Astrocyte (in vitro differentiated cells and primary cell): Measurements from ENCODE around the gene TJAP1. TPM values are rescaled to one million over a fixed set of nuclear protein-coding genes. Genes with fewer than 3 reads are reported as not detected.

Experiments used
- DNase-seq: peaks from one replicate; pipeline ENCODE4 v3.0.0-alpha.2; 2010; ENCODE audit warnings: low read depth
- FAIRE-seq: peaks from 2 replicates; lab custom pipeline; 2011; peaks lifted over from hg19 to GRCh38; lab: Jason Lieb, UNC
- H2AFZ ChIP-seq: 2 replicates; pipeline ENCODE4 v1.6.0; 2012; ENCODE audit warnings: low read depth, low read length, inconsistent platforms
- H3K27ac ChIP-seq: 2 replicates; pipeline ENCODE4 v1.5.1; 2011; ENCODE audit warnings: low read depth, low read length, inconsistent platforms
- H3K27me3 ChIP-seq: 2 replicates; pipeline ENCODE4 v1.6.0; 2011; ENCODE audit warnings: low read length, inconsistent platforms; ENCODE audit not compliant: insufficient read depth
- H3K36me3 ChIP-seq: 2 replicates; pipeline ENCODE4 v1.5.1; 2011; ENCODE audit warnings: low read length, inconsistent platforms; ENCODE audit not compliant: insufficient read depth
- H3K4me1 ChIP-seq: 2 replicates; pipeline ENCODE4 v1.5.1; 2011; ENCODE audit warnings: low read length, inconsistent platforms; ENCODE audit not compliant: insufficient read depth
- H3K4me2 ChIP-seq: 2 replicates; pipeline ENCODE4 v1.6.0; 2012; ENCODE audit warnings: low read length, inconsistent platforms
- H3K4me3 ChIP-seq: 2 replicates; pipeline ENCODE4 v1.5.1; 2011; ENCODE audit warnings: low read depth, mild to moderate bottlenecking, low read length, inconsistent platforms; ENCODE audit not compliant: insufficient read depth
- H3K79me2 ChIP-seq: 2 replicates; pipeline ENCODE4 v1.6.0; 2012; ENCODE audit warnings: mild to moderate bottlenecking, low read length, inconsistent platforms; ENCODE audit not compliant: insufficient read depth
- H3K9ac ChIP-seq: 2 replicates; pipeline ENCODE4 v1.6.0; 2012; ENCODE audit warnings: mild to moderate bottlenecking, low read length, inconsistent platforms
- H3K9me3 ChIP-seq: 2 replicates; pipeline ENCODE4 v1.5.1; 2012; ENCODE audit warnings: low read depth, mild to moderate bottlenecking, low read length, inconsistent platforms; ENCODE audit not compliant: insufficient read depth
- H4K20me1 ChIP-seq: 2 replicates; pipeline ENCODE4 v1.6.0; 2012; ENCODE audit warnings: low read length, inconsistent platforms; ENCODE audit not compliant: insufficient read depth
- H3K27ac Mint-ChIP-seq: one replicate; pipeline ENCODE4 v1.8.0; 2021; ENCODE audit warnings: mild to moderate bottlenecking, mixed read lengths; ENCODE audit not compliant: unreplicated experiment
- H3K27me3 Mint-ChIP-seq: one replicate; pipeline ENCODE4 v1.8.0; 2021; ENCODE audit warnings: low read depth, mixed read lengths; ENCODE audit not compliant: unreplicated experiment
- H3K36me3 Mint-ChIP-seq: one replicate; pipeline ENCODE4 v1.8.0; 2021; ENCODE audit warnings: low read depth, mixed read lengths; ENCODE audit not compliant: unreplicated experiment
- H3K4me1 Mint-ChIP-seq: one replicate; pipeline ENCODE4 v1.8.0; 2021; ENCODE audit warnings: low read depth, mixed read lengths; ENCODE audit not compliant: unreplicated experiment
- H3K4me3 Mint-ChIP-seq: one replicate; pipeline ENCODE4 v1.8.0; 2021; ENCODE audit warnings: mild to moderate bottlenecking, moderate library complexity, mixed read lengths; ENCODE audit not compliant: unreplicated experiment
- H3K9me3 Mint-ChIP-seq: one replicate; pipeline ENCODE4 v1.8.0; 2021; ENCODE audit warnings: mild to moderate bottlenecking, mixed read lengths; ENCODE audit not compliant: unreplicated experiment
- EZH2 ChIP-seq: IDR thresholded peaks from 2 replicates; pipeline ENCODE4 v1.6.1; 2012; ENCODE audit warnings: mild to moderate bottlenecking, low read length, inconsistent platforms; ENCODE audit not compliant: insufficient read depth
- total RNA-seq: library from RNA; stranded (reverse); gene quantifications from 2 replicates; pipeline ENCODE4 v1.2.1, GENCODE V29; 2021
- TF ChIP-seq, protein P1 (sequence below): IDR thresholded peaks from 2 replicates; pipeline ENCODE4 v1.5.1; 2011; ENCODE audit warnings: low read depth, mild to moderate bottlenecking, inconsistent platforms, low read length, moderate library complexity; ENCODE audit not compliant: insufficient read depth

TJAP1 gene
- total RNA-seq, 1 donor from 2014 or later: 26.6 TPM

DNA sequence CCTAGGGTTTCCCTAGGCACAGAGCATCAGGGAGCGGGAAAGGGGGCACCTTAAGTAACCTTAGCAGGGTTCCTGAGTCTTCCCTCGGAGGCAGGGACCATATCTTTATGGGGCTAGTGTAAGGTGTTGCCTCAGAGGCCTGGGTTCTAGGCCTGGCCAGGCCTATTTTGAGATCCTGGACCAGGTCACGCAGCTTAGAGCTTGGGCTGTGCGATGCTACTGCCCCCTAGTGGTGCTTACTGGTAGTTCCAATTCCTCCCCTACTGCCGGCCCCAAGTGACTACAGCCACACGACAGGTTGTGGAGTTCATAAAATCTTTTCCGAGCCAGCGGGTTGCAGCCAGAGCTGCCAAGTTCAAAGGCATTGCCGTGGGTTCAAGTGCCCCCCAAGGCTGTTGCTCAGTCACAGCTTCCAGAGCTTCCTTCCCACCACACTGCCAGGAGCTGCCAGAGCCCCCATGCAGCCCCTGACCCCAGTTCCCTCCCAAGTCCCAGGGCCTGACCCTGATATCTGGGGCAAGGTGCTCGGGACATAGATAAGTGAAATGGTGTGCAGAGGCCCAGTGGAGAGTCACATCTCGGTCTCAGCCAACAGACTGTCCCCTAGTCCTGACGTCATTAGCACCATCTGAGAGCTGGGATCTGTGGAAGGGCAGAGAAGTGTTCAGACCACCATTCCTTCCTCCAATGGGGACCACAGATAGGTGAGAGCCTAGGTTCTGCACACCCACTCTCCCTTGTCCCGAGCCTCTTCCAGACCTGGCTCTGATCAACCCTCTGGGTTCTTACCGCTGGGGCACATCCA, 29.5 kb downstream of the TJAP1 start:
- Histone ChIP-seq H4K20me1 (peaks cover 23% of the 10 kb centered on the region), H3K36me3 (peaks cover 13% of the 10 kb centered on the region), H2AFZ (no peak overlapping the region), H3K79me2 (no peaks in the 10 kb centered on the region), H3K27me3 (no peaks in the 10 kb centered on the region), H3K9ac (no peak overlapping the region), H3K27ac (no peak overlapping the region), H3K9me3 (no peaks in the 10 kb centered on the region), H3K4me1 (peaks cover 11% of the 10 kb centered on the region), H3K4me3 (no peak overlapping the region), H3K4me2 (no peak overlapping the region)
- Mint-ChIP-seq H3K9me3 (no peaks in the 10 kb centered on the region), H3K4me1 (no peaks in the 10 kb centered on the region), H3K27me3 (peaks cover 19% of the 10 kb centered on the region), H3K27ac (no peak overlapping the region), H3K36me3 (peaks cover 24% of the 10 kb centered on the region), H3K4me3 (no peak overlapping the region)
- DNase-seq: peak; percentile 44
- no peak for TF ChIP-seq EZH2
- TF ChIP-seq, protein P1, sequence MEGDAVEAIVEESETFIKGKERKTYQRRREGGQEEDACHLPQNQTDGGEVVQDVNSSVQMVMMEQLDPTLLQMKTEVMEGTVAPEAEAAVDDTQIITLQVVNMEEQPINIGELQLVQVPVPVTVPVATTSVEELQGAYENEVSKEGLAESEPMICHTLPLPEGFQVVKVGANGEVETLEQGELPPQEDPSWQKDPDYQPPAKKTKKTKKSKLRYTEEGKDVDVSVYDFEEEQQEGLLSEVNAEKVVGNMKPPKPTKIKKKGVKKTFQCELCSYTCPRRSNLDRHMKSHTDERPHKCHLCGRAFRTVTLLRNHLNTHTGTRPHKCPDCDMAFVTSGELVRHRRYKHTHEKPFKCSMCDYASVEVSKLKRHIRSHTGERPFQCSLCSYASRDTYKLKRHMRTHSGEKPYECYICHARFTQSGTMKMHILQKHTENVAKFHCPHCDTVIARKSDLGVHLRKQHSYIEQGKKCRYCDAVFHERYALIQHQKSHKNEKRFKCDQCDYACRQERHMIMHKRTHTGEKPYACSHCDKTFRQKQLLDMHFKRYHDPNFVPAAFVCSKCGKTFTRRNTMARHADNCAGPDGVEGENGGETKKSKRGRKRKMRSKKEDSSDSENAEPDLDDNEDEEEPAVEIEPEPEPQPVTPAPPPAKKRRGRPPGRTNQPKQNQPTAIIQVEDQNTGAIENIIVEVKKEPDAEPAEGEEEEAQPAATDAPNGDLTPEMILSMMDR: peak; percentile 91
- FAIRE-seq: no peak

DNA sequence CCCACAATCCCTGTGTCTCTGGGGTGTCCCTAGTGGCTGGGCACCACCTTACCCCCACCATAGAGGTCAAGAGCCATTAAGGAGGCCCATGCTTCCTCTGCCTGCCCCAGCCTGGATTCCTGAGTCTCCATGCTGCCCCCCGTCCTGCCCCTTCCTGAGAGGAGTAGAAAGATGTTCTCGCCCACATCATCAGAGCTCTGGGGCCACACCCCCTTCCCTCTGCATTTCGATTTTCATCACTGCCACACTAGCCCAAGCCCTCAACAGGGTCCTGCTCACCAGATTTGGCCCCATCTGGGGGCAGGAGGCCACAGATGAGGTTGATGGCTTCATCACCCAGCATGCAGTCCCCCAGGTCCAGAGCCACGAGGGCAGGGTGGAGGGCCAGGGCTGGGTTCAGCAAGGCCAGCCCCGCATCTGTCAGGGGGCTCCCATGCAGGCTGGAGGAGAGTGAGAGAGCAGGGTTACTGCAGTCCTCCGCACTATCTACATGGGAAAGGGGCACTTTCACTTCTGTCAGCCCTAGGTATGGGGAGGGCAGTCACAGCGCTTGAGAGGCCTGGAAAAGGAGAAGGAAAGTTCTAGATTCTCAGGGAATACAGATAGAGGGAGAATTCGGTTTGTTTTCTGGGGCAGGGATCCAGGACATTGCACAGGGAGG, 31.2 kb downstream of the TJAP1 start:
- no peak overlapping the region for H3K4me3 ChIP-seq
- peaks cover 19% of the 10 kb centered on the region for H3K27me3 Mint-ChIP-seq
- H3K4me2 ChIP-seq: no peak overlapping the region

More for the DNA sequence above, 31.2 kb downstream of the TJAP1 start:
- no peak overlapping the region for H3K27ac ChIP-seq
- no peak overlapping the region for H2AFZ ChIP-seq
- TF ChIP-seq, protein P1: no peak
- no peak for TF ChIP-seq EZH2
- H3K27ac Mint-ChIP-seq: no peak overlapping the region
- H4K20me1 ChIP-seq: peaks cover 38% of the 10 kb centered on the region
- H3K36me3 ChIP-seq: peaks cover 16% of the 10 kb centered on the region
- H3K4me1 Mint-ChIP-seq: no peaks in the 10 kb centered on the region
- DNase-seq (no peak), FAIRE-seq (no peak)
- peaks cover 11% of the 10 kb centered on the region for H3K4me1 ChIP-seq
- no peak overlapping the region for H3K9ac ChIP-seq
- no peaks in the 10 kb centered on the region for H3K9me3 ChIP-seq
- peaks cover 14% of the 10 kb centered on the region for H3K36me3 Mint-ChIP-seq
- peaks cover 4% of the 10 kb centered on the region for H3K79me2 ChIP-seq
- H3K4me3 Mint-ChIP-seq: peak overlapping the region; percentile 83
- H3K9me3 Mint-ChIP-seq: no peaks in the 10 kb centered on the region
- H3K27me3 ChIP-seq: no peaks in the 10 kb centered on the region
